GM12878 (cell line): ENCODE results near the gene CCDC24. TPM values are rescaled to one million over a fixed set of nuclear protein-coding genes. Genes with fewer than 3 reads are reported as not detected.

Source experiments
- ATAC-seq: fragments of 200-7000 bp; cut with Tn5 transposase; 3 replicates; pipeline ENCODE4 v1.9.1; 2020; ENCODE audit warnings: mild to moderate bottlenecking, moderate library complexity
- BruUV-seq: library from RNA; stranded (reverse); fragments of 400-500 nt; replicated peaks from 2 replicates; lab custom pipeline; 2021; lab: Mats Ljungman, UMichigan
- CTCF ChIA-PET: fragments of 300-600 bp; sonication (Branson Sonifier 250); formaldehyde crosslinking; extraction: SDS; loops from one replicate; lab custom pipeline; 2021; ENCODE audit warnings: inconsistent platforms; lab: Yijun Ruan, JAX
- POLR2A ChIA-PET: fragments of 350-600 bp; formaldehyde crosslinking; extraction: SDS; loops from one replicate; lab custom pipeline; 2021; ENCODE audit warnings: inconsistent platforms; lab: Charles Lee
- RAD21 ChIA-PET: fragments of 300-600 bp; sonication (Branson Sonifier 250); formaldehyde crosslinking; loops from one replicate; lab custom pipeline; 2023; ENCODE audit warnings: antibody characterized with exemption; ENCODE audit not compliant: unreplicated experiment; lab: Charles Lee
- SMC1A ChIA-PET: fragments of 300-600 bp; sonication (Branson Sonifier 250); formaldehyde crosslinking; loops from one replicate; lab custom pipeline; 2023; ENCODE audit not compliant: unreplicated experiment, uncharacterized antibody; lab: Charles Lee
- DNase-seq: peaks from one replicate; pipeline ENCODE4 v3.0.0-alpha.2; 2011; ENCODE audit warnings: low read depth, low spot score
- FAIRE-seq: peaks from 3 replicates; lab custom pipeline; 2011; peaks lifted over from hg19 to GRCh38; lab: Jason Lieb, UNC
- H2AFZ ChIP-seq: 2 replicates; pipeline ENCODE4 v1.6.0; 2011; ENCODE audit warnings: low read depth, low read length, control low read depth; ENCODE audit not compliant: control insufficient read depth
- H3K27ac ChIP-seq: 2 replicates; pipeline ENCODE4 v1.5.1; 2011; ENCODE audit warnings: control low read depth; ENCODE audit not compliant: control insufficient read depth, insufficient read depth
- H3K27me3 ChIP-seq, 2 experiments: replicated peaks in 1 of 2; 2 replicates each; pipeline versions ENCODE4 v1.6.0 to v1.6.1; 2011; ENCODE audit warnings: low read length in 1 of 2; ENCODE audit not compliant: control insufficient read depth in 2 of 2, insufficient read depth in 2 of 2
- H3K36me3 ChIP-seq, 2 experiments: 2 replicates each; pipeline ENCODE4 v1.5.1; 2011; ENCODE audit warnings: low read length in 1 of 2; ENCODE audit not compliant: control insufficient read depth in 2 of 2, insufficient read depth in 2 of 2
- H3K4me1 ChIP-seq: 2 replicates; pipeline ENCODE4 v1.6.1; 2011; ENCODE audit warnings: mild to moderate bottlenecking, low read length, moderate library complexity, mixed read lengths; ENCODE audit not compliant: control insufficient read depth, insufficient read depth
- H3K4me2 ChIP-seq: 2 replicates; pipeline ENCODE4 v1.6.0; 2011; ENCODE audit warnings: control low read depth; ENCODE audit not compliant: control insufficient read depth, insufficient read depth
- H3K4me3 ChIP-seq: fragments of 200-600 bp; sonication (generic); 2 replicates; pipeline ENCODE4 v1.5.1; 2016
- H3K79me2 ChIP-seq: 2 replicates; pipeline ENCODE4 v1.6.0; 2011; ENCODE audit warnings: low read length; ENCODE audit not compliant: control insufficient read depth, insufficient read depth
- H3K9ac ChIP-seq: 2 replicates; pipeline ENCODE4 v1.8.0; 2011; ENCODE audit warnings: low read length, control low read depth, mixed read lengths; ENCODE audit not compliant: control insufficient read depth, insufficient read depth
- H3K9me3 ChIP-seq: replicated peaks from 3 replicates; pipeline ENCODE4 v1.5.1; 2011; ENCODE audit warnings: mild to moderate bottlenecking, low read length; ENCODE audit not compliant: control insufficient read depth, insufficient read depth
- H4K20me1 ChIP-seq: 2 replicates; pipeline ENCODE4 v1.6.0; 2011; ENCODE audit not compliant: control insufficient read depth, insufficient read depth
- CBFB ChIP-seq: IDR thresholded peaks from 2 replicates; pipeline ENCODE4 v1.6.1; 2016; ENCODE audit warnings: antibody characterized with exemption, low read depth
- CHD4 ChIP-seq: fragments of 200-600 bp; sonication (generic); IDR thresholded peaks from 2 replicates; pipeline ENCODE4 v1.6.1; 2016; ENCODE audit warnings: mild to moderate bottlenecking
- ESRRA ChIP-seq: IDR thresholded peaks from 2 replicates; pipeline ENCODE4 v1.6.1; 2012; ENCODE audit warnings: mild to moderate bottlenecking, low read length, improper control_type of control experiment
- HDGF ChIP-seq: fragments of 450-650 bp; IDR thresholded peaks from 2 replicates; pipeline ENCODE4 v1.6.1; 2016; ENCODE audit warnings: antibody characterized with exemption
- KDM1A ChIP-seq: fragments of 200-600 bp; sonication (generic); IDR thresholded peaks from 2 replicates; pipeline ENCODE4 v1.6.1; 2016; ENCODE audit warnings: borderline replicate concordance
- NR2C1 ChIP-seq: fragments of 450-650 bp; IDR thresholded peaks from 2 replicates; pipeline ENCODE4 v1.6.1; 2017; ENCODE audit warnings: antibody characterized with exemption, mild to moderate bottlenecking, moderate library complexity
- RB1 ChIP-seq: fragments of 450-650 bp; formaldehyde crosslinking; IDR thresholded peaks from 2 replicates; pipeline ENCODE4 v1.6.1; 2017; ENCODE audit warnings: mild to moderate bottlenecking, borderline replicate concordance
- TAF1 ChIP-seq: IDR thresholded peaks from 2 replicates; pipeline ENCODE4 v1.6.1; 2011; ENCODE audit warnings: mild to moderate bottlenecking, low read depth, low read length, borderline replicate concordance
- ZNF384 ChIP-seq: IDR thresholded peaks from 2 replicates; pipeline ENCODE4 v1.6.1; 2012; ENCODE audit warnings: low read depth, mild to moderate bottlenecking, low read length, improper control_type of control experiment, borderline replicate concordance
- ZNF687 ChIP-seq: fragments of 450-650 bp; IDR thresholded peaks from 2 replicates; pipeline ENCODE4 v1.6.1; 2017; ENCODE audit warnings: mild to moderate bottlenecking, moderate library complexity
- WGBS: methylation state at CpG from one replicate; pipeline ENCODE4 v1.1.6; 2016; ENCODE audit warnings: low lambda C conversion rate; ENCODE audit not compliant: insufficient replicate concordance, insufficient coverage; ENCODE audit errors: missing lambda C conversion rate; 5-methylcytosine and 5-hydroxymethylcytosine counted together
- in situ Hi-C: fragments of 300-500 bp; cut with MboI; formaldehyde crosslinking; loops from 9 replicates; pipeline ENCODE4 v1.14.3; 2018; ENCODE audit warnings: mixed read lengths
- intact Hi-C: fragments of 100-400 bp; cut with micrococcal nuclease; formaldehyde crosslinking; loops from one replicate; pipeline ENCODE4 v1.14.2; 2022; ENCODE audit not compliant: unreplicated experiment
- polyA plus RNA-seq, 11 experiments: library from polyadenylated mRNA; depleted of rRNA in 4 of 11; unstranded in 6 of 11; stranded (reverse) in 5 of 11; fragments of >200 nt; fragmentation: Nextera tagmentation in 4 of 11; fragmentation: Illumina TruSeq in 1 of 11; extraction: Ambion mirVana in 4 of 11; extraction: Trizol in 1 of 11; gene quantifications; 1 replicate in 1 of 11; 2 replicates in 10 of 11; pipeline versions ENCODE4 v1.2.1 to v1.2.3, GENCODE V29; 2011 to 2016; ENCODE audit warnings: inconsistent platforms in 2 of 11, missing spikeins in 2 of 11, low read depth in 1 of 11
- total RNA-seq, 4 experiments: library from RNA; depleted of rRNA in 3 of 4; stranded (reverse); fragments of >200 nt in 3 of 4; fragmentation: Illumina TruSeq in 1 of 4; extraction: Trizol in 1 of 4; gene quantifications; 2 replicates each; pipeline versions ENCODE4 v1.2.1 to v1.2.3, GENCODE V29; 2013 to 2021

Gene CCDC24
- total and polyA plus RNA-seq, 10 of the 15 experiments (the other 5 are each of a cell fraction or from before 2014, with no cell fraction given) = 0.18 to 3.1 (median 1.6) TPM; not detected in 1

GRCh38 chr1:44016041-44016889 is 24.9 kb downstream of the CCDC24 start:
- RAD21 ChIA-PET = interaction anchor here (1.5 kb wide), 1 partner anchor 18 kb away, joined by 3 read pairs; no protein-coding TSS in a partner anchor
- no peak overlapping the region for H3K9ac ChIP-seq
- no peak for ATAC-seq
- H3K9me3 ChIP-seq = no peaks in the 10 kb centered on the region
- CTCF ChIA-PET = interaction anchor here (1.2 kb wide), 1 partner anchor 21 kb away, joined by 4 read pairs; no protein-coding TSS in a partner anchor
- no peaks in the 10 kb centered on the region; a peak in 1 of 4 replicates for H3K27me3 ChIP-seq
- in situ Hi-C loops (no loop called here), intact Hi-C loops (no loop called here)
- H3K4me1 ChIP-seq = no peaks in the 10 kb centered on the region
- BruUV-seq = no TSS peak
- WGBS = 56% methylated on average over 20 of the region's 20 CpGs
- H3K4me3 ChIP-seq = no peak overlapping the region
- SMC1A ChIA-PET = no interaction called here
- TF ChIP-seq ZNF384 (no peak), CBFB (no peak), KDM1A (no peak), ZNF687 (no peak), HDGF (no peak), NR2C1 (no peak), TAF1 (no peak), ESRRA (no peak), RB1 (no peak), CHD4 (no peak)
- no peak overlapping the region for H2AFZ ChIP-seq
- no peaks in the 10 kb centered on the region for H3K36me3 ChIP-seq
- no peaks in the 10 kb centered on the region for H3K79me2 ChIP-seq
- no peak overlapping the region for H3K27ac ChIP-seq
- no peak for DNase-seq
- POLR2A ChIA-PET = no interaction called here
- no peaks in the 10 kb centered on the region for H4K20me1 ChIP-seq
- H3K4me2 ChIP-seq = no peak overlapping the region
- no peak for FAIRE-seq
